Muscle layer of colon (tissue), 2 donors: Measurements from ENCODE around the gene ZFYVE16.
"Not testable (repeated sequence)": the region's sequence is repeated elsewhere in the genome, so short reads cannot be mapped to it uniquely, and the experiment has no call there.

Source experiments
- H3K27ac ChIP-seq: one replicate; pipeline ENCODE4 v1.7.0; 2013; ENCODE audit warnings: low read depth, mild to moderate bottlenecking, low read length, moderate library complexity
- H3K27me3 ChIP-seq, 2 donors: one replicate each; pipeline ENCODE4 v1.7.0; 2013; ENCODE audit warnings: low read length in 2 of 2, mild to moderate bottlenecking in 2 of 2; ENCODE audit not compliant: insufficient read depth in 2 of 2, control insufficient read depth in 1 of 2
- H3K36me3 ChIP-seq: one replicate; pipeline ENCODE4 v1.7.0; 2013; ENCODE audit warnings: mild to moderate bottlenecking, low read length; ENCODE audit not compliant: insufficient read depth
- H3K4me1 ChIP-seq: one replicate; pipeline ENCODE4 v1.7.0; 2013; ENCODE audit warnings: mild to moderate bottlenecking, low read length; ENCODE audit not compliant: insufficient read depth
- H3K4me3 ChIP-seq, 2 donors: one replicate each; pipeline ENCODE4 v1.7.0; 2013; ENCODE audit warnings: low read length in 2 of 2, low read depth in 1 of 2, mild to moderate bottlenecking in 1 of 2, moderate library complexity in 1 of 2
- H3K9ac ChIP-seq: one replicate; pipeline ENCODE4 v1.7.0; 2013; ENCODE audit warnings: low read length
- H3K9me3 ChIP-seq: one replicate; pipeline ENCODE4 v1.7.0; 2013; ENCODE audit warnings: mild to moderate bottlenecking, low read length
- donor health status: abdominal sarcoma.
- donor health status: Adenocarcinoma of cecum.

Gene ZFYVE16

DNA sequence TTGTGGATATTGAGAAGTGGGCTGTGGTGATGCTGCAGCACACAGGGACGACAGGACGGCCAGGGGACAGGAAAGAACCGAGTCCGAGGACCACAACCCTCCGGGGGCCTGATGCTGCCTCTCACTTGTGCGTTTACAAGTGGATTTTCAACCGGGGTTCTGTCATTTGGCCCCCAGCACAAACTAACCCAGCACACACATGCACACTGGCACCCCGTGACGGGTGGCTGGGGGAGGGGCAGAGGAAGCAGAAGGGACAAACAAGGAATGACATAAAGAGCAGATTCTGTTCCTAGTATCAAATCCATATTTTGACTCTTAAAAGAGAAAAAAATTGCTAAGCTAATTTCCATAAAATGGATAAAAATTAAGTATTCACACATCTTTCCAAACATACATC, 18.3 kb upstream of the ZFYVE16 start:
- Histone ChIP-seq H3K9me3 (no peaks in the 10 kb centered on the region), H3K36me3 (no peaks in the 10 kb centered on the region), H3K27ac (no peak overlapping the region), H3K4me1 (no peaks in the 10 kb centered on the region), H3K27me3 (no peaks in the 10 kb centered on the region), H3K4me3 (no peak overlapping the region), H3K9ac (no peak overlapping the region)

DNA sequence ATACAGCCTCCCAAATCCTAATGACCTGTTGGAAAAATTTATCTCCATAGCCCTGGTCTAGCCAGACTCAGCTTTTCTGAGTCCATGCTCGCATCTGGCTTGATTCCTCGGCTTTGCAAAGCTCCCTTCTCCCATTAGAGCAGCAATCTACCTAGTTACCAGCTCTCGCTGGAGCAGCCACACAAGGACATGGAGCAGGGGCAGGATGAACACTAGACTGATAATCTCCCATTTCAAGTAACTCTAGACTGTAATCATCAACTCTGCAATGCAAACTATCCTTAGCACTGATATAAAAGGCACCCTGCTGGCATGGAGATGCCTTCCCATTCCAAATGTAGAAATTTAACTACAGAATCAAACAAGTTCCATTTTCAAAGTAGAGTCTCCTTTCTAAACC, 17.5 kb upstream of the ZFYVE16 start:
- H3K9me3 ChIP-seq, H3K4me1 ChIP-seq, H3K27ac ChIP-seq, H3K4me3 ChIP-seq, H3K27me3 ChIP-seq, H3K36me3 ChIP-seq, H3K9ac ChIP-seq: not testable (repeated sequence)

DNA sequence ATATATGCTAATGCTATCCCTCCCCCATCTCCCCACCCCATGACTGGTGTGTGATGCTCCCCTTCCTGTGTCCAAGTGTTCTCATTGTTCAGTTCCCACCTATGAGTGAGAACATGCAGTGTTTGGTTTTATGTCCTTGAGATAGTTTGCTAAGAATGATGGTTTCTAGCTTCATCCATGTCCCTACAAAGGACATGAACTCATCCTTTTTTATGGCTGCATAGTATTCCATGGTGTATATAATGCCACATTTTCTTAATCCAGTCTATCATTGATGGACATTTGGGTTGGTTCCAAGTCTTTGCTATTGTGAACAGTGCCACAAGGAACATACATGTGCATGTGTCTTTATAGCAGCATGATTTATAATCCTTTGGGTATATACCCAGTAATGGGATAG, 16.6 kb upstream of the ZFYVE16 start:
- not testable (repeated sequence) for H3K9me3 ChIP-seq, H3K4me1 ChIP-seq, H3K9ac ChIP-seq, H3K27me3 ChIP-seq, H3K27ac ChIP-seq, H3K36me3 ChIP-seq, H3K4me3 ChIP-seq

DNA sequence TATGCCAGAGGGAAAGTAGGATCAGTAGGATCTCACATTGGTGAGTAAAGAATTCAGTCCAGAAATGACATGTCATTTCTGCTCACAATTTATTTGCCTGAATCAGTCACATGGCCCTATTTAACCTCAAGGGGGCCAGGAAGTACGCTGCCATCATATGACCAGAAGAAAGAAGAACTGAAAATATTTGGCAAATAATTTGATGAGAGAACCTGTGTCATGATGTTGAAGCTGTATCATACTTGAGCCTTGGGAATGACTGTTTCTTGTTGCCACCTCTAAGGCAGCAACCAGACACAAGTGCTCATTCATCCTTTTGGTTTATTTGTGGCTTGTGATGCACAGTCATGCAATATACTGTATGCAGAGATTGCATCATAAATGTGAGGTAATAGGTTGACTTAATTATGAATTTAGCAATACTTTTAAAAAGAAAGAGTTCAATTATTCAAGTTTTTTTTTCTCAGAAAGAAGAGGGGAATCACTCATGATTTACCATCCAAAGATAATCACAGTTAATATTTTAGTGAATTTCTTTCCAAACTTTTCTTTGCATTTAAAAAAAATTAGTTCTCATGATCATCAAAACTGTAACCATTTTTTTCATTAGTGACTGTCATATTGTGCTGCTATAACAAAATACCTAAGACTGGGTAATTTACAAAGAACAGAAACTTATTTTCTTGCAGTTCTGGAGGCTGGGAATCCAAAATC, 8.2 kb upstream of the ZFYVE16 start:
- H3K27me3 ChIP-seq, result no peaks in the 10 kb centered on the region
- no peaks in the 10 kb centered on the region for H3K4me1 ChIP-seq
- H3K36me3 ChIP-seq, result no peaks in the 10 kb centered on the region
- H3K9me3 ChIP-seq, result no peaks in the 10 kb centered on the region
- H3K27ac ChIP-seq, result no peak overlapping the region
- H3K9ac ChIP-seq, result no peak overlapping the region
- H3K4me3 ChIP-seq, result no peak overlapping the region

DNA sequence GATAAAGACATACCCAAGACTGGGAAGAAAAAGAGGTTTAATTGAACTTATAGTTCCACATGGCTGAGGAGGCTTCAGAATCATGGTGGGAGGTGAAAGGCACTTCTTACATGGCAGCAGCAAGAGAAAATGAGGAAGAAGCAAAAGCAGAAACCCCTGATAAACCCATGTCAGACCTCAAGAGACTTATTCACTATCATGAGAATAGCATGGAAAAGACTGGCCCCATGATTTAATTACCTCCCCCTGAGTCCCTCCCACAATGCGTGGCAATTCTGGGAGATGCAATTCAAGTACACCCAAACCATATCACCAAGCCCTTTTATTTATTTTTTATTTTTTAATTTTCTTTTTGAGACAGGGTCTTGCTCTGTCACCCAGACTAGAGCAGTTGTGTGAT, 7.5 kb upstream of the ZFYVE16 start:
- H3K27me3 ChIP-seq, H3K4me1 ChIP-seq, H3K36me3 ChIP-seq, H3K9me3 ChIP-seq, H3K27ac ChIP-seq, H3K9ac ChIP-seq, H3K4me3 ChIP-seq: not testable (repeated sequence)

DNA sequence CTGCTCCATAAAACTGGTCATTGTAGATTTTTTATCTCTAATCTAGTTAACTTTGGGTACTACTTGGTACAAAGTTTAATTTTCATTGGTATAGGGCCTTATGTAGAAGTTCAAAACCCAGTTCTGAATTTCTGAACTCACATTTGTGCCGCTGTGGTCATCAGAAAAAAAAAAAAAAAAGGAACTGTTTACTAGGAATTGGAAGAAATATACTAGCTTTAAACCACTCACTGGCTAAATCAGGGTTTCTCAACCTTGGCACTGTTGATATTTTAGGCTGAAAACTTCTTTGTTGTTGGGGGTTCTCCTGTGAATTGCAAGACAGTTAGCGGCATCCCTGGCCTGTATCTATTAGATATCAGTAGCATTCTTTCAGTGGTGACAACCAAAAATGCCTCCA, 4.1 kb upstream of the ZFYVE16 start:
- H3K27ac ChIP-seq, result no peak overlapping the region
- no peaks in the 10 kb centered on the region for H3K9me3 ChIP-seq
- peaks cover 5% of the 10 kb centered on the region for H3K4me1 ChIP-seq
- H3K4me3 ChIP-seq, result no peak overlapping the region
- no peaks in the 10 kb centered on the region for H3K27me3 ChIP-seq
- H3K9ac ChIP-seq, result no peak overlapping the region
- no peaks in the 10 kb centered on the region for H3K36me3 ChIP-seq

DNA sequence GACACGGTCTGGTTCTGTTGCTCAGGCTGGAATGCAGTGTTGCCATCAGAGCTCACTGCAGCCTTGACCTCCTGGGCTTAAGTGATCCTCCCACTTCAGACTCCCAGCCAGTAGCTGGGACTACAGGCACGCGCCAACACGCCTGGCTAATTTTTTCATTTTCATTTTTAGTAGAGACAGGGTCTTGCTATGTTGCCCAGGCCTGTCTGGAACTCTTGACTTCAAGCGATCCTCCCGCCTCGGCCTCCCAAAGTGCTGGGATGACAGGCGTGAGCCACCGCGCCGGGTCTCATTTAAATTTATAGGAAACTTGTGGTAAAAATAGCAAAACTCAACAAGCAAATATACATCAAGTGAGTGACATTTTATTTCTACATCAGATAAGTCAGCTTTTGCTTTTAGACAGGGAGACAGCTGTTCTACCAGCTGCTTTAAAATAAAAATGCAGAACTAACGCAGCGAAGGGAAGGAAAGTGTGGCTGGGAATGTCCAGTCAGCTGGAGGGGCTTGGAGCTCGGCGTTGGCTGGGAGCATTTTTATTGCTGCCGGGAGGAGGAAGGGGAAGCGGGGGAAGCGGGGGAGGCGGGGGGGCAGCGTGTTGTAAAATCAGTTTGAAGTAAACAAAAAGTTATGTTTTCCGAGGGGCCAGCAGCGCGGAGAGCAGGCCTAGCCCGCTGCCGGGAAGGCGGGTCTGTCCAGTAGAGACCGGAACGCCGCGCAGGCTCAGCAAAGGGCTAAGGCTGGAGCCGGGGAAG, 707 bp upstream of the ZFYVE16 start:
- H3K4me3 ChIP-seq, result peak overlapping the region; percentile 73 to 98
- no peaks in the 10 kb centered on the region for H3K36me3 ChIP-seq
- peak overlapping the region; percentile 99 for H3K27ac ChIP-seq
- peak overlapping the region; percentile 37 for H3K9ac ChIP-seq
- H3K9me3 ChIP-seq, result no peaks in the 10 kb centered on the region
- H3K27me3 ChIP-seq, result no peaks in the 10 kb centered on the region
- peaks cover 18% of the 10 kb centered on the region for H3K4me1 ChIP-seq

DNA sequence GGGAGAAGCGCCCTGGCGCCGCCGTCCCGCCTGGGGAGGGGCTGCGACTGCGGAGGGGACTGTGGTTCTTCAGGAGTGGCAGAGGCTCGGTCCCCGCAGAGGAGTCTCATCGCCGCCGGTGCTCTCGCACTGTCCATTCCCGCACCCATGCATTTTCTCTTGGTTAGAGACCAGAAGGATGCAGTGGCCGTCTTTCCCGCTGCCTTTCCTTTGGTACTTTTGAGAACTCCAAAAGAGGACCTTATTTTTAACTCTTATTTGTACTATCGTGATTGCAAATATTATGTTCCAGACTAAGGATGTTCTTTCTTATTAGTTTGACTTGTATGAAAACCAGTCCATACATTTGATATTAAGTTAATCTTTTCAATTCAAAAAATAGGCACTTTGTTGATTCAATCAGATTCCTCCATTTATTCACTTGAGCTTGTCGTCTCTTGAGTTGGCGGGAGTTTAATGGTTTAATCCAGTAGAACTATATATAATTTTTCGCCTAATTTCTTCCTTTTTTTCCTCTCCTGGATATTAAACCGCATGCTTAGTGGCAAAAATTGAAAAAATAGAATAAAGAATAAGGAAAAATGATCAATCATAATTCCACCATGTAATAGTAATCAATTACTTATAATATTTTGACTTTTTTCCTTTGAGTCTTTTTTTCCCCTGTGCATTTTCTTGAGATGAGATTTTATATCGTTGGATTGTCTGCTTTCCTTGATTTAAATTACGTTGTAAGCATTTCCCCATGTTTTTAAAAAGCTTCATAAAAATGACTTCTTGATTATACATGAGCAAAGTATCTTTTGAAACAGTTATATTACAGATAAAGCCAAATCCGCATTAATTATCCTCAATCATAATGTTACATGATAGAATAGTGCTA, 861 bp downstream of the ZFYVE16 start:
- H3K9ac ChIP-seq, result peak overlapping the region; percentile 71
- no peaks in the 10 kb centered on the region for H3K27me3 ChIP-seq
- H3K27ac ChIP-seq, result peak overlapping the region; percentile 99
- peaks cover 18% of the 10 kb centered on the region for H3K4me1 ChIP-seq
- H3K4me3 ChIP-seq, result peak overlapping the region; percentile 73 to 98
- H3K9me3 ChIP-seq, result no peaks in the 10 kb centered on the region
- no peaks in the 10 kb centered on the region for H3K36me3 ChIP-seq

DNA sequence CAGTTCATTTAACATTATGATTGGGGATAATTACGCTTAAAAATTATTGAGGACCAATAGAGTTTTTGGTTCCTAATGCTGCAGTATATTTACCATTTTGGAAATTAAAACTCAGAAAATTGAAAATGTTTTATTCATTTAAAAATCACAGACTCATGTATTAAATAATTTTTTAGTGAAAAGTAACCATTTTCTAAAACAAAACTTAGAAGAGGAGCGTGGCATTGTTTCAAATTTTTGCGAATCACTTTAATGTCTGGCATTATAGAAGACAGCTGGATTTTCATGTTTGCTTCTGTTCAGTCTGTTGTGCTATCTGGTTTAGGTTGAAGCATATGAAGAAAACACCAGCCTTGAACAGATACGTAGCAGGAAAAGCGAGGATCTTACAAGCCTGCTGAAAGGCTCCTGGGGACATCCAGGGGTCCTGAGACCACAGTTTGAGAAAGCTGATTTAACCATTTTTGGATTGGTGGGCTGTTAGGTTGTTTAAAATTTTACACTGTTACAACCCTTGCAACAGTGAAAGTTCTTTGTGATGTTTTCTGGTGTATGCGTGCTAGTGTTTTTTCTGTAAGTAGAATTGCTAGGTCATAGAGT, 1.6 kb downstream of the ZFYVE16 start:
- H3K9me3 ChIP-seq, result no peaks in the 10 kb centered on the region
- H3K36me3 ChIP-seq, result no peaks in the 10 kb centered on the region
- H3K27me3 ChIP-seq, result no peaks in the 10 kb centered on the region
- peaks cover 18% of the 10 kb centered on the region for H3K4me1 ChIP-seq
- H3K9ac ChIP-seq, result no peak overlapping the region
- no peak overlapping the region for H3K4me3 ChIP-seq
- no peak overlapping the region for H3K27ac ChIP-seq

DNA sequence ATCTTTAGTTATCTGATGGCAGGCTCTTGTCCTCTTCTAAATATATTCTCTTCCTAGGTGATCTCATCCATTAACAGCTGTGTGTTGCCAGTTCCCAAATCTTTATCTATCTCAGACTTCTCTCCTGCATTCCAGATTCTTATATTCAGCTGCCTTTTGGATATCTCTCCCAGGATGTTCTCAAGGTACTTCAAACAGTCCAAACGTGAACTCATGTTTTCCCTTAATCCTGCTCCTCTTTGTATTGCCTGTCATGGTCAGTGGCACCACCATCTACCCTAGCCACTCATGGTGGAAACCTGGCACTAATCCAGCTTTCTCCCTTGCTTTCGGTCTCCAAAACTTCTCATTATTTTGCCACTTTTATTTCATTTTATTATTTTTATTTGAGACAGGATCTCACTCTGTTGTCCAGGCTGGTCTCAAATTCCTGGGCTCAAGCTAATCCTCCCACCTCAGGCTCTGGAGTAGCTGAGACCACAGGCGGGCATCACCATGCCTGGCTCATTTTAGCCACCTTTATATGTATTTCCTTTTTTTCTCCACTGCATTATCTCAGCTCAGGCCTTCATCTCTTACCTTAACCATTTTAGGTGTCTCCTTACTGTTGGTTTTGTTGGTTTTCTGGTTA, 3.8 kb downstream of the ZFYVE16 start:
- no peaks in the 10 kb centered on the region for H3K36me3 ChIP-seq
- H3K9ac ChIP-seq, result no peak overlapping the region
- no peaks in the 10 kb centered on the region for H3K27me3 ChIP-seq
- no peak overlapping the region for H3K27ac ChIP-seq
- H3K4me3 ChIP-seq, result no peak overlapping the region
- H3K4me1 ChIP-seq, result peaks cover 16% of the 10 kb centered on the region
- no peaks in the 10 kb centered on the region for H3K9me3 ChIP-seq

DNA sequence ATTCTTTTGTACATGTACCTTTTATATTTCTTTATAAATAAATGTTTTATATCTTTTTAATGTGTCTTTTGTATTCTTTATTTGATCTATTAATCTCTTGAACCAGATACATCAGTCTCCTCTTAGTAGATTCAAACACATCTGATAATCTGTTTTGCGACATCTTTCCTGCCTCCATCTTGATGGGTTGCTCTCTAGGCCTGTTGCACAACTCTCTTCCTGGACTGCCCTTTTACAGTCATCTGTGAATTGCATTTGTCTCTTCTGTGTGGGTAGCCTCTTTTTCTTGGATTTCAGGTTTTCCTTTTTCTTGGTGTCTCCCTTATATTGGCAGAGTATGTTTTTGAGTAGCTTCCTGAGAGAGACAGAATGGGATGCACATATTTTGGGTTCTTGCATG, 6.2 kb downstream of the ZFYVE16 start:
- Histone ChIP-seq H3K9ac (no peak overlapping the region), H3K4me3 (no peak overlapping the region), H3K27me3 (no peaks in the 10 kb centered on the region), H3K9me3 (no peaks in the 10 kb centered on the region), H3K4me1 (peaks cover 13% of the 10 kb centered on the region), H3K36me3 (no peaks in the 10 kb centered on the region), H3K27ac (no peak overlapping the region)
